Cardiac septum (tissue), 1 donor: ENCODE measurements around the gene PLOD2. TPM values are rescaled to one million over a fixed set of nuclear protein-coding genes. Genes with fewer than 3 reads are reported as not detected.
"Not testable (repeated sequence)": the region's sequence is repeated elsewhere in the genome, so short reads cannot be mapped to it uniquely, and the experiment has no call there.

Source experiments
- DNase-seq: peaks from one replicate; pipeline ENCODE4 v3.0.0-alpha.2; 2020; ENCODE audit warnings: low spot score
- intact Hi-C: fragments of 100-400 bp; cut with DNase I; formaldehyde crosslinking; loops from one replicate; pipeline ENCODE4 v1.14.0; 2022
- total RNA-seq: library from RNA; stranded (reverse); fragmentation: NEBNext Ultra II Directional; extraction: Animal tissue kit (Norgen Biotek cat#: 25700); gene quantifications from one replicate; pipeline ENCODE4 v1.2.1, GENCODE V29; 2021
- donor health status: DM: no; HTN: no; CAD: no.

PLOD2 gene
- total RNA-seq, 1 donor from 2014 or later, result 27.3 TPM

- intact Hi-C loops, result no loop called here
- DNase-seq, result no peak
These were observed 8.2 kb downstream of the PLOD2 start for GRCh38 chr3:146152834-146153233.

GRCh38 chr3:146148468-146148931 lies 12.5 kb downstream of the PLOD2 start:
- intact Hi-C loops, result no loop called here
- no peak for DNase-seq

GRCh38 chr3:146145642-146146041 lies 15.3 kb downstream of the PLOD2 start:
- intact Hi-C loops, result no loop called here
- DNase-seq, result no peak

GRCh38 chr3:146142757-146143156 lies 18.2 kb downstream of the PLOD2 start:
- intact Hi-C loops, result no loop called here
- DNase-seq, result no peak

- DNase-seq, result no peak
- intact Hi-C loops, result no loop called here
These were observed 21.3 kb downstream of the PLOD2 start for GRCh38 chr3:146139586-146140110.

GRCh38 chr3:146138902-146139301 lies 22.1 kb downstream of the PLOD2 start:
- intact Hi-C loops, result no loop called here
- DNase-seq, result no peak

GRCh38 chr3:146136647-146137046 lies 24.3 kb downstream of the PLOD2 start:
- no peak for DNase-seq
- intact Hi-C loops, result no loop called here

GRCh38 chr3:146134348-146135117 lies 26.5 kb downstream of the PLOD2 start:
- intact Hi-C loops, result no loop called here

GRCh38 chr3:146133441-146133840 lies 27.5 kb downstream of the PLOD2 start:
- DNase-seq, result no peak
- intact Hi-C loops, result no loop called here

More at GRCh38 chr3:146134348-146135117, 26.5 kb downstream of the PLOD2 start:
- DNase-seq, result no peak

- intact Hi-C loops, result no loop called here
These were observed 29.2 kb downstream of the PLOD2 start for GRCh38 chr3:146131616-146132410.

GRCh38 chr3:146130881-146131371 lies 30.1 kb downstream of the PLOD2 start:
- intact Hi-C loops, result no loop called here
- no peak for DNase-seq

More at GRCh38 chr3:146131616-146132410, 29.2 kb downstream of the PLOD2 start:
- DNase-seq, result no peak

- no peak for DNase-seq
- intact Hi-C loops, result no loop called here
These were observed 31.2 kb downstream of the PLOD2 start for GRCh38 chr3:146129750-146130149.

GRCh38 chr3:146128939-146129338 lies 32.0 kb downstream of the PLOD2 start:
- no peak for DNase-seq
- intact Hi-C loops, result no loop called here

GRCh38 chr3:146128179-146128578 lies 32.8 kb downstream of the PLOD2 start:
- no peak for DNase-seq
- intact Hi-C loops, result no loop called here

- no peak for DNase-seq
- intact Hi-C loops, result no loop called here
These were observed 35.0 kb downstream of the PLOD2 start for GRCh38 chr3:146125951-146126350.

GRCh38 chr3:146124126-146124801 lies 36.7 kb downstream of the PLOD2 start:
- intact Hi-C loops, result no loop called here
- no peak for DNase-seq

- intact Hi-C loops, result no loop called here
- no peak for DNase-seq
These were observed 43.3 kb downstream of the PLOD2 start for GRCh38 chr3:146117406-146118285.

GRCh38 chr3:146115619-146116018 lies 45.4 kb downstream of the PLOD2 start:
- DNase-seq, result no peak
- intact Hi-C loops, result no loop called here

- intact Hi-C loops, DNase-seq: not testable (repeated sequence)
These were observed 47.2 kb downstream of the PLOD2 start for GRCh38 chr3:146113804-146114203.
